Activated CD4-positive, CD25-positive, alpha-beta regulatory T cell (primary cell): ENCODE data around the gene E2F4.

Experiments used
- DNase-seq, 4 experiments: peaks; one replicate each; lab custom pipeline; 2025; lab: John Stamatoyannopoulos, UW

The E2F4 gene

GRCh38 chr16:67234180-67234597 is 42.2 kb downstream of the E2F4 start:
- no peak for DNase-seq

- DNase-seq: no peak
Observed at GRCh38 chr16:67235816-67236562, 44.0 kb downstream of the E2F4 start.

- DNase-seq: peak; percentile 31 to 57 (median 40)
Observed at GRCh38 chr16:67236563-67237395, 44.8 kb downstream of the E2F4 start.

GRCh38 chr16:67237396-67238277 is 45.7 kb downstream of the E2F4 start:
- DNase-seq: no peak

- no peak for DNase-seq
Observed at GRCh38 chr16:67238278-67238575, 46.3 kb downstream of the E2F4 start.

- DNase-seq: no peak
Observed at GRCh38 chr16:67238806-67239470, 47.0 kb downstream of the E2F4 start.

GRCh38 chr16:67240506-67240905 is 48.6 kb downstream of the E2F4 start:
- DNase-seq: no peak

GRCh38 chr16:67241008-67241900 is 49.3 kb downstream of the E2F4 start:
- DNase-seq: no peak

- DNase-seq: no peak
Observed at GRCh38 chr16:67242138-67242730, 50.3 kb downstream of the E2F4 start.

- DNase-seq: no peak
Observed at GRCh38 chr16:67243481-67243880, 51.5 kb downstream of the E2F4 start.

GRCh38 chr16:67244387-67245185 is 52.6 kb downstream of the E2F4 start:
- DNase-seq: peak; percentile 37 to 45 (median 42)

- DNase-seq: no peak
Observed at GRCh38 chr16:67245186-67245585, 53.2 kb downstream of the E2F4 start.

GRCh38 chr16:67245674-67246080 is 53.7 kb downstream of the E2F4 start:
- DNase-seq: no peak

- peak in 3 of 4 experiments; percentile 23 to 38 (median 27) for DNase-seq
Observed at GRCh38 chr16:67246081-67246755, 54.3 kb downstream of the E2F4 start.

- DNase-seq: peak in 1 of 4 experiments; percentile 33
Observed at GRCh38 chr16:67246756-67247191, 54.8 kb downstream of the E2F4 start.

GRCh38 chr16:67247192-67248072 is 55.5 kb downstream of the E2F4 start, which contains the start of gene FHOD1:
Gene FHOD1, minus strand, starts transcription at chr16:67247481. Its CDS starts 71 bp downstream, at chr16:67247410.
- DNase-seq: peak; percentile 86 to 98 (median 94)

- DNase-seq: no peak
Observed at GRCh38 chr16:67248073-67248400, 56.1 kb downstream of the E2F4 start.
